MCF 10A (cell line): Measurements from ENCODE around the gene BCR. TPM values are rescaled to one million over a fixed set of nuclear protein-coding genes. Genes with fewer than 3 reads are reported as not detected.

Experiments used
- BruUV-seq: library from RNA; stranded (reverse); fragments of 400-500 nt; replicated peaks from 2 replicates; lab custom pipeline; 2021; lab: Mats Ljungman, UMichigan
- CTCF ChIA-PET: fragments of 300-600 bp; sonication (Branson Sonifier 250); formaldehyde crosslinking; extraction: SDS; loops from one replicate; lab custom pipeline; 2021; ENCODE audit warnings: antibody characterized with exemption, inconsistent platforms; lab: Yijun Ruan, JAX
- POLR2A ChIA-PET: fragments of 300-600, 350-650 bp; sonication (Branson Sonifier 250); formaldehyde crosslinking; extraction: SDS; loops from one replicate; lab custom pipeline; 2020; ENCODE audit warnings: antibody characterized with exemption, inconsistent platforms; lab: Yijun Ruan, JAX
- DNase-seq: peaks from one replicate; pipeline ENCODE4 v3.0.0-alpha.2; 2018; ENCODE audit not compliant: unreplicated experiment
- H3K27ac Mint-ChIP-seq: one replicate; pipeline ENCODE4 v1.8.0; 2022; ENCODE audit warnings: mild to moderate bottlenecking, low read depth, mixed read lengths; ENCODE audit not compliant: unreplicated experiment
- H3K27me3 Mint-ChIP-seq: one replicate; pipeline ENCODE4 v1.8.0; 2022; ENCODE audit warnings: mixed read lengths; ENCODE audit not compliant: insufficient read depth, unreplicated experiment
- H3K36me3 Mint-ChIP-seq: one replicate; pipeline ENCODE4 v1.8.0; 2022; ENCODE audit warnings: mild to moderate bottlenecking, moderate library complexity, mixed read lengths; ENCODE audit not compliant: insufficient read depth, unreplicated experiment
- H3K4me1 Mint-ChIP-seq: one replicate; pipeline ENCODE4 v1.8.0; 2022; ENCODE audit warnings: mixed read lengths; ENCODE audit not compliant: insufficient read depth, unreplicated experiment
- H3K4me3 Mint-ChIP-seq: one replicate; pipeline ENCODE4 v1.8.0; 2022; ENCODE audit warnings: mild to moderate bottlenecking, moderate library complexity, mixed read lengths; ENCODE audit not compliant: unreplicated experiment
- H3K9me3 Mint-ChIP-seq: one replicate; pipeline ENCODE4 v1.8.0; 2022; ENCODE audit warnings: mixed read lengths; ENCODE audit not compliant: unreplicated experiment
- CTCF ChIP-seq: fragments of 200-600 bp; IDR thresholded peaks from one replicate; pipeline ENCODE4 v1.8.0; 2022; ENCODE audit warnings: antibody characterized with exemption, mild to moderate bottlenecking; ENCODE audit not compliant: unreplicated experiment
- intact Hi-C: fragments of 100-400 bp; cut with micrococcal nuclease; formaldehyde crosslinking; loops from 2 replicates; pipeline ENCODE4 v1.14.1; 2022
- total RNA-seq: library from RNA; stranded (reverse); gene quantifications from 2 replicates; pipeline ENCODE4 v1.2.3, GENCODE V29; 2022

BCR gene
- total RNA-seq, 1 experiment from 2014 or later: 77.9 TPM

GRCh38 chr22:23192558-23192957 is 12.2 kb downstream of the BCR start:
- POLR2A ChIA-PET: interaction anchor here (2.0 kb wide), 1 partner anchor 11 kb away, joined by 7 read pairs; no protein-coding TSS in a partner anchor
- H3K9me3 Mint-ChIP-seq: no peaks in the 10 kb centered on the region
- TF ChIP-seq CTCF: no peak
- peaks cover 26% of the 10 kb centered on the region for H3K36me3 Mint-ChIP-seq
- CTCF ChIA-PET: no interaction called here
- no TSS peak for BruUV-seq
- H3K27me3 Mint-ChIP-seq: no peaks in the 10 kb centered on the region
- DNase-seq: no peak
- peaks cover 21% of the 10 kb centered on the region for H3K4me1 Mint-ChIP-seq
- H3K27ac Mint-ChIP-seq: peak overlapping the region; percentile 63
- intact Hi-C loops: no loop called here
- H3K4me3 Mint-ChIP-seq: no peak overlapping the region

GRCh38 chr22:23193196-23193827 is 13.0 kb downstream of the BCR start:
- peak overlapping the region; percentile 26 for H3K4me3 Mint-ChIP-seq
- ChIA-PET CTCF (interaction anchor here (0.6 to 1.0 kb wide), 2 partner anchors 9 to 738 kb away, joined by 3 to 4 read pairs; no protein-coding TSS in a partner anchor), POLR2A (interaction anchor here (0.8 to 2.0 kb wide), 7 partner anchors 10 to 88 kb away, joined by 3 to 7 read pairs (median 5); partner anchors contain the start of gene BCR)
- peaks cover 26% of the 10 kb centered on the region for H3K36me3 Mint-ChIP-seq
- no peaks in the 10 kb centered on the region for H3K9me3 Mint-ChIP-seq
- peak; percentile 21 for DNase-seq
- no peaks in the 10 kb centered on the region for H3K27me3 Mint-ChIP-seq
- intact Hi-C loops: no loop called here
- TF ChIP-seq CTCF: no peak
- no TSS peak for BruUV-seq
- peaks cover 26% of the 10 kb centered on the region for H3K4me1 Mint-ChIP-seq
- peak overlapping the region; percentile 63 for H3K27ac Mint-ChIP-seq

GRCh38 chr22:23193882-23194281 is 13.6 kb downstream of the BCR start:
- peaks cover 26% of the 10 kb centered on the region for H3K4me1 Mint-ChIP-seq
- H3K9me3 Mint-ChIP-seq: no peaks in the 10 kb centered on the region
- BruUV-seq: no TSS peak
- H3K27me3 Mint-ChIP-seq: no peaks in the 10 kb centered on the region
- peak; percentile 34 for DNase-seq
- intact Hi-C loops: no loop called here
- H3K36me3 Mint-ChIP-seq: peaks cover 25% of the 10 kb centered on the region
- H3K4me3 Mint-ChIP-seq: peak overlapping the region; percentile 26
- ChIA-PET POLR2A (interaction anchor here (0.8 to 2.0 kb wide), 7 partner anchors 9 to 88 kb away, joined by 3 to 7 read pairs (median 5); partner anchors contain the start of gene BCR), CTCF (interaction anchor here (0.6 to 1.0 kb wide), 2 partner anchors 10 to 737 kb away, joined by 3 to 4 read pairs; no protein-coding TSS in a partner anchor)
- H3K27ac Mint-ChIP-seq: peak overlapping the region; percentile 63
- TF ChIP-seq CTCF: no peak

- Mint-ChIP-seq H3K4me3 (no peak overlapping the region), H3K4me1 (peaks cover 34% of the 10 kb centered on the region)
Observed at GRCh38 chr22:23196165-23196564, 15.9 kb downstream of the BCR start.

More at GRCh38 chr22:23196165-23196564, 15.9 kb downstream of the BCR start:
- BruUV-seq: no TSS peak
- no peak for DNase-seq
- intact Hi-C loops: no loop called here
- Mint-ChIP-seq H3K27me3 (no peaks in the 10 kb centered on the region), H3K36me3 (peaks cover 8% of the 10 kb centered on the region), H3K9me3 (no peaks in the 10 kb centered on the region), H3K27ac (no peak overlapping the region)
- ChIA-PET POLR2A (interaction anchor here (0.7 to 1.0 kb wide), 2 partner anchors 14 to 410 kb away, joined by 3 read pairs; no protein-coding TSS in a partner anchor), CTCF (no interaction called here)
- no peak for TF ChIP-seq CTCF
